Keratinocyte (primary cell): ENCODE results near the gene PER1. TPM values are rescaled to one million over a fixed set of nuclear protein-coding genes. Genes with fewer than 3 reads are reported as not detected.

Experiments used
- DNase-seq: peaks from one replicate; pipeline ENCODE4 v3.0.0-alpha.2; 2011; ENCODE audit warnings: low read depth, missing footprints, low spot score
- FAIRE-seq: peaks from 2 replicates; lab custom pipeline; 2011; peaks lifted over from hg19 to GRCh38; lab: Jason Lieb, UNC
- H2AFZ ChIP-seq: 2 replicates; pipeline ENCODE4 v1.6.0; 2012; ENCODE audit warnings: low read length, control low read depth, inconsistent platforms; ENCODE audit not compliant: control insufficient read depth
- H3K27ac ChIP-seq: 2 replicates; pipeline ENCODE4 v1.5.1; 2011; ENCODE audit warnings: low read length; ENCODE audit not compliant: control insufficient read depth, insufficient read depth
- H3K27me3 ChIP-seq: 3 replicates; pipeline ENCODE4 v1.6.0; 2011; ENCODE audit warnings: low read length; ENCODE audit not compliant: control insufficient read depth, insufficient read depth; ENCODE audit errors: extremely low read depth
- H3K36me3 ChIP-seq, 2 experiments: 2 replicates in 1 of 2; 3 replicates in 1 of 2; pipeline ENCODE4 v1.5.1; 2011; ENCODE audit warnings: low read length in 2 of 2, mild to moderate bottlenecking in 1 of 2; ENCODE audit not compliant: control insufficient read depth in 2 of 2, insufficient read depth in 2 of 2; ENCODE audit errors: extremely low read depth in 1 of 2
- H3K4me1 ChIP-seq: 3 replicates; pipeline ENCODE4 v1.5.1; 2011; ENCODE audit warnings: low read length; ENCODE audit not compliant: control insufficient read depth, insufficient read depth; ENCODE audit errors: extremely low read depth
- H3K4me2 ChIP-seq: 3 replicates; pipeline ENCODE4 v1.6.0; 2011; ENCODE audit warnings: low read depth, low read length; ENCODE audit not compliant: control insufficient read depth, insufficient read depth; ENCODE audit errors: extremely low read depth
- H3K4me3 ChIP-seq, 3 experiments: fragments of 200-600 bp in 1 of 3; sonication (generic) in 1 of 3; 2 replicates in 2 of 3; 3 replicates in 1 of 3; pipeline ENCODE4 v1.5.1; 2011 to 2016; ENCODE audit warnings: low read length in 3 of 3, mild to moderate bottlenecking in 3 of 3, control low read depth in 2 of 3, inconsistent platforms in 1 of 3, low read depth in 1 of 3, mixed read lengths in 1 of 3, mixed run types in 1 of 3, moderate library complexity in 1 of 3; ENCODE audit not compliant: control insufficient read depth in 2 of 3, insufficient read depth in 2 of 3; ENCODE audit errors: extremely low read depth in 1 of 3
- H3K79me2 ChIP-seq: 2 replicates; pipeline ENCODE4 v1.6.0; 2012; ENCODE audit warnings: low read length; ENCODE audit not compliant: control insufficient read depth, insufficient read depth
- H3K9ac ChIP-seq: 3 replicates; pipeline ENCODE4 v1.6.0; 2011; ENCODE audit warnings: low read length; ENCODE audit not compliant: control insufficient read depth, insufficient read depth; ENCODE audit errors: extremely low read depth
- H3K9me1 ChIP-seq: 3 replicates; pipeline ENCODE4 v1.6.0; 2011; ENCODE audit warnings: low read length; ENCODE audit not compliant: control insufficient read depth, insufficient read depth; ENCODE audit errors: extremely low read depth
- H3K9me3 ChIP-seq: 2 replicates; pipeline ENCODE4 v1.5.1; 2012; ENCODE audit warnings: low read depth, low read length; ENCODE audit not compliant: control insufficient read depth
- H4K20me1 ChIP-seq: 3 replicates; pipeline ENCODE4 v1.6.0; 2011; ENCODE audit warnings: low read length; ENCODE audit not compliant: control insufficient read depth, insufficient read depth; ENCODE audit errors: extremely low read depth
- EZH2 ChIP-seq: IDR thresholded peaks from one replicate; pipeline ENCODE4 v1.6.1; 2012; ENCODE audit warnings: inconsistent platforms, mild to moderate bottlenecking, low read length, moderate library complexity
- dilution Hi-C: fragments of 300-500 bp; cut with MboI; formaldehyde crosslinking; loops from one replicate; pipeline ENCODE4 v1.7.0; 2020; ENCODE audit warnings: low sequenced_read_pairs; ENCODE audit not compliant: extremely low pct_ligation_motif_present
- polyA plus RNA-seq, 5 experiments: library from polyadenylated mRNA; depleted of rRNA in 3 of 5; stranded (reverse) in 3 of 5; stranded (forward) in 1 of 5; unstranded in 1 of 5; fragments of >200 nt; gene quantifications; 1 replicate in 1 of 5; 2 replicates in 3 of 5; 3 replicates in 1 of 5; pipeline versions ENCODE4 v1.2.1 to v1.2.3, GENCODE V29; 2011 to 2012; ENCODE audit warnings: missing spikeins in 2 of 5, low read depth in 1 of 5, low replicate concordance in 1 of 5
- TF ChIP-seq, protein P1 (sequence below), 3 experiments: IDR thresholded peaks in 1 of 3; conservative IDR thresholded peaks in 1 of 3; optimal IDR thresholded peaks in 1 of 3; 2 replicates in 2 of 3; 3 replicates in 1 of 3; pipeline versions ENCODE3 to v1.5.1; 2011; ENCODE audit warnings: low read length in 3 of 3, mild to moderate bottlenecking in 3 of 3, moderate library complexity in 2 of 3, control low read depth in 1 of 3, inconsistent platforms in 1 of 3; ENCODE audit not compliant: insufficient read depth in 2 of 3; ENCODE audit errors: extremely low read depth in 1 of 3

The PER1 gene
- polyA plus RNA-seq, 1 donor (not counting 4 experiments of a cell fraction or from before 2014, with no cell fraction given) = 15.1 TPM

DNA sequence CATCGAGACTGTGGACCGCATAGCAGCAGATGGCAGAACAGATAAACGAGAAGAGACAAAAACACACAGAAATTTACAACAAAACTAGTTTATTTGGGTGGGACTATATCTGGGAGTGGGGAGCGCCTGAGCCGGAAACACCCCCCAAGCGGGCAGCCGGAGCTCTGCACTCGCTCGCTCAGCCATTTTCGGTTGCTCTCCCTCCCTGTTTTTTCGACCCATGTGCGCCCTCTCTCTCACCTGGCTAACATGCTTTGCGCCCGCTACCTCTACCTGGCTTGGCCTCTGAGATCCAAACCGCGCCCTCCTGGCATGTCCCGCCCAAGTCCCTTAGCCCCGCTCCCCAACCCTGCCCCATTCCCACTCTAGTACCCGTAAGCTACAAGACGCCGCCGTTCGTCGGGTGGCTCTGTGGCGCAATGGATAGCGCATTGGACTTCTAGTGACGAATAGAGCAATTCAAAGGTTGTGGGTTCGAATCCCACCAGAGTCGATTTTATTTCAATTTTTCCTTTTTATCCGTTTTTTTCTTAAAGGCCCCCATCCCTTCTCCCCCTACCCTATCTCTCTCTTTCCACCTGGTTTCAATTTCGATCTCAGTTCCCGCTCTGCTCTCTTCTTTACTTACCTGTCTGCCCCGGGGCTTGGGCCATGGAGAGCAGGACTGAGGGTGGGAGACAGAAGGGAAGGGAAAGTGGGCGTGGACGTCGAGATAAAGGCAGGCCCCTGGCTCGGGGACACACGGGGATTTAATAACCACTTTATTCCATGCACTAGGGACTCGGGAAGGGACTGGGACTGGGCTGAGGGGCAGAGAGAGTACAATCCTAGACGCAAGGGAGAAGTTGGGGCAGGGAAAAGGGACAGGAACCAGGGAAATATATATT lies 31.4 kb downstream of the PER1 start:
- no peaks in the 10 kb centered on the region for H3K79me2 ChIP-seq
- peak overlapping the region; percentile 54 to 89 (median 81) for H3K4me3 ChIP-seq
- TF ChIP-seq, protein P1, sequence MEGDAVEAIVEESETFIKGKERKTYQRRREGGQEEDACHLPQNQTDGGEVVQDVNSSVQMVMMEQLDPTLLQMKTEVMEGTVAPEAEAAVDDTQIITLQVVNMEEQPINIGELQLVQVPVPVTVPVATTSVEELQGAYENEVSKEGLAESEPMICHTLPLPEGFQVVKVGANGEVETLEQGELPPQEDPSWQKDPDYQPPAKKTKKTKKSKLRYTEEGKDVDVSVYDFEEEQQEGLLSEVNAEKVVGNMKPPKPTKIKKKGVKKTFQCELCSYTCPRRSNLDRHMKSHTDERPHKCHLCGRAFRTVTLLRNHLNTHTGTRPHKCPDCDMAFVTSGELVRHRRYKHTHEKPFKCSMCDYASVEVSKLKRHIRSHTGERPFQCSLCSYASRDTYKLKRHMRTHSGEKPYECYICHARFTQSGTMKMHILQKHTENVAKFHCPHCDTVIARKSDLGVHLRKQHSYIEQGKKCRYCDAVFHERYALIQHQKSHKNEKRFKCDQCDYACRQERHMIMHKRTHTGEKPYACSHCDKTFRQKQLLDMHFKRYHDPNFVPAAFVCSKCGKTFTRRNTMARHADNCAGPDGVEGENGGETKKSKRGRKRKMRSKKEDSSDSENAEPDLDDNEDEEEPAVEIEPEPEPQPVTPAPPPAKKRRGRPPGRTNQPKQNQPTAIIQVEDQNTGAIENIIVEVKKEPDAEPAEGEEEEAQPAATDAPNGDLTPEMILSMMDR (optimal IDR thresholded peaks at IDR 0.05 in 1 of 3, IDR thresholded peaks at IDR 0.05 in 1 of 3, conservative IDR thresholded peaks at IDR 0.05 in 1 of 3; ENCODE audit: extremely low read depth in 1 of 3, insufficient read depth in 2 of 3, low read length in 3 of 3) = peak; percentile 32 to 64 (median 55)
- no peak for TF ChIP-seq EZH2
- H3K27ac ChIP-seq = peak overlapping the region; percentile 86
- no peaks in the 10 kb centered on the region for H3K36me3 ChIP-seq
- peak; percentile 92 for DNase-seq
- FAIRE-seq = peak; percentile 26
- H2AFZ ChIP-seq = peak overlapping the region; percentile 93
- peaks cover 26% of the 10 kb centered on the region for H3K27me3 ChIP-seq
- peaks cover 50% of the 10 kb centered on the region for H3K4me1 ChIP-seq
- no peaks in the 10 kb centered on the region for H3K9me3 ChIP-seq
- peaks cover 3% of the 10 kb centered on the region for H3K9me1 ChIP-seq
- H3K9ac ChIP-seq = peak overlapping the region; percentile 88
- peak overlapping the region; percentile 98 for H3K4me2 ChIP-seq
- dilution Hi-C loops = no loop called here
- peaks cover 4% of the 10 kb centered on the region for H4K20me1 ChIP-seq

DNA sequence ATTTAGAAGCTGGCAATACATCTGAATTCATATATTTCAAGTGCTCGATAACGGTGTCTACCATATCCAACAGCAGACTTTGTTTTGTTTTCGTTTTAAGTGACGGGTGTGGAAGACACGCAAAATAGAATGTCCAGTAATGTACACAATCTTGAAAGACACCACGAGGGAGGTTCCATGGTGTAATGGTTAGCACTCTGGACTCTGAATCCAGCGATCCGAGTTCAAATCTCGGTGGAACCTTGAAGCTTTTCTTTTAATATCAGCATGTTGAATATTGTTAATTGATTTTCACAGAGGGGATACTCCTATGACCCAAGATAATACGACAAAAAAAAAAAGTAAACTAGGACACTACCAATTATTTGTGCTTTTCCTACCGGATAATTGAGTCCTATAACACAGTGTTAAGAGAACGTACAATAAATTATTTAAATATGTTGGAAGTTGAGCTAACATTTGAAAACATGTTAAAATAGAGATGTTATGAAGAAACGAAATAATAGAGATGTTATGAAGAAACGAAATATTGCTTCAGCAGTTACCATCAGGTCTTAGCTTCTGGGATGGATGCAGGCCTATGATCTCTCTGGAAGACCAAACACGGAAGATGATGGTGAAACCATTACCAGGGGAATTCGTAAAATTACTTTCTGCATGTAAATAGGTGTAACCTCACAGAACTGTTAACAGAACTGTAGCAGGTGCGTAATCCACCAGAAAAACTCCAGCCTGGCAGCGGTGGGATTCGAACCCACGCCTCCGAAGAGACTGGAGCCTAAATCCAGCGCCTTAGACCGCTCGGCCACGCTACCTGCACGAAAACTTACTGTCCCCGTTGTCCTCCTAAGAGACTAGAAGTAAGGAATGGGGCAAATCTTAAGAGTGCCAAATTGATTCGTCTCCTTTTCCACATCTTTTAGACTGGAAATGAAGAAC lies 32.4 kb downstream of the PER1 start:
- TF ChIP-seq EZH2 = no peak
- TF ChIP-seq, protein P1 (optimal IDR thresholded peaks at IDR 0.05 in 1 of 3, IDR thresholded peaks at IDR 0.05 in 1 of 3, conservative IDR thresholded peaks at IDR 0.05 in 1 of 3; ENCODE audit: extremely low read depth in 1 of 3, insufficient read depth in 2 of 3, low read length in 3 of 3) = peak in 1 of 3 experiments; percentile 7
- peaks cover 3% of the 10 kb centered on the region for H3K9me1 ChIP-seq
- H3K36me3 ChIP-seq = no peaks in the 10 kb centered on the region
- peak overlapping the region; percentile 98 for H3K4me2 ChIP-seq
- H3K4me1 ChIP-seq = peaks cover 43% of the 10 kb centered on the region
- DNase-seq = peak; percentile 93
- H3K79me2 ChIP-seq = no peaks in the 10 kb centered on the region
- H2AFZ ChIP-seq = peak overlapping the region; percentile 93
- peak overlapping the region; percentile 54 to 89 (median 81) for H3K4me3 ChIP-seq
- H3K9ac ChIP-seq = peak overlapping the region; percentile 96
- no peaks in the 10 kb centered on the region for H3K9me3 ChIP-seq
- peaks cover 22% of the 10 kb centered on the region for H3K27me3 ChIP-seq
- dilution Hi-C loops = no loop called here
- H4K20me1 ChIP-seq = peaks cover 4% of the 10 kb centered on the region
- peak; percentile 51 for FAIRE-seq
- H3K27ac ChIP-seq = peak overlapping the region; percentile 99
